HG03460 (cell line): Measurements from ENCODE around the gene PARVA.

Source experiments
- ATAC-seq: cut with Tn5 transposase; IDR thresholded peaks from one replicate; pipeline ENCODE4 v1.9.1; 2021; ENCODE audit not compliant: unreplicated experiment

The PARVA gene

DNA sequence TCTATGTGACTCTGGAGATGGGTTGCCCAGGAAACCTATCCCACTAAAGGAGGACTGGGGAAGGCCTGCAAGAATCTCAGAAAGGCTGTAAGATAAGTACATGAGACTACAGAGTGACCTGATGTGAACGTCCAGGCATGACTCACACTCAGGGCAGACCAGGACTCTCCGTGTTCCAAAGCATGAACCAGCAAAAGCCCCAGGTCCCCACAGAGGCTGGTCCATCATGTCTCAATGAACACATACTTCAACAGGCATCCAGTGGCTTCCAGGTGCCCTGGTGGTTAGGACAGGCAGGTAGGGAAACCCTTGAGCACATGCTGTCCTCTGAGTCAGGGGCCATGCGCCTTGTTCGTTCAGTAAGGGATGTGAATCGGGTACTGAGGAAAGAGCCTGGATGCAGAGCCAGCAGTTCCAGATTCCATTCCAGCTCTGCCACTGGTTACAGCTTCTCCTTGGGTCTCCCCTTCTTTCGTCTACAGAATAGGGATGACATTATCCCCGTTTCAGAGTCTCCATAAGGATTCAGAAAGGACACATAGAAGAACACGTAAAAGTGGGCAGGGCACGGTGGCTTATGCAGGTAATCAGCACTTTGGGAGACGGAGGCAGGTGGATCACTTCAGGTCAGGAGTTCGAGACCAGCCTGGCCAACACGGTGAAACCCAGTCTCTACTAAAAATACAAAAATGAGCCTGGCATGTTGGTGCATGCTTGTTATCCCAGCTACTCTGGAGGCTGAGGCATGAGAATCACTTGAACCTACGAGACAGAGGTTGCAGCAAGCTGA, 167.8 kb downstream of the PARVA start:
- no peak for ATAC-seq

DNA sequence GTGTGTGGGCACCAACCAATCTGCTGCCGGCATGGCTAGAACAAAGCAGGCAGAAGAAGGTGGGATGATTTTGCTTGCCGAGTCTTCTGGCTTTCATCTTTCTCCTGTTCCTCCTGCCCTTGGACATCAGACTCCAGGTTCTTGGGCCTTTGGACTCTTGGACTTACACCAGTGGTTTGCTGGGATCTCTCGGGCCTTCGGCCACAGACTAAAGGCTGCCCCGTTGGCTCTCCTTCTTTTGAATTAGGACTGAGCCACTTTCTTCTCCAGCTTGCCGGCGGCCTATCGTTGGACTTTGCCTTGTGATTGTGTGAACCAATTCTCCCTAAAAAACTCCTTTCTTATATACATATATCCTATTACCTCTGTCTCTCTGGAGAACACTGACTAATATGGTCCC, 168.8 kb downstream of the PARVA start:
- ATAC-seq, result no peak

GRCh38 chr11:12546660-12547059, 169.3 kb downstream of the PARVA start:
- ATAC-seq, result no peak

GRCh38 chr11:12547953-12548650, 170.7 kb downstream of the PARVA start:
- no peak for ATAC-seq

DNA sequence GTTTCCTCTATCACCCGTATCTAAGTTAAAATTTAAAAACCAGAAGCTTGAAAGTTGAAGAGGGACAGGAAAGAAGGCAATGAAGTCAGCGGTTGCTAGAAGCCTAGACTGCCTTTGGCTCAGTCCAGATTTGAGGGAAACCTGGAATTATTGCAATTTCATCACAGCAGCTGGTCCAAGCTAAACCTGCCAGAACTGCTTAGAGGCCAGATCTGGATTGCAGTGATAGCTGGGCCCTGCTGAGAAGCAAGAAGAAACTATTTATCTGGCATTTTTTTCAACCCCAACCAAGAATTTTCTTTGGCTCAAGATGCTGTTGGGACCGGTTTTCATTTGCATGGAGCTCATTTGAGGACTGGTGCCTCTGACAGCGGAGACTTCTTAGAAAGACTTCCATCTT, 175.3 kb downstream of the PARVA start:
- ATAC-seq, result no peak

DNA sequence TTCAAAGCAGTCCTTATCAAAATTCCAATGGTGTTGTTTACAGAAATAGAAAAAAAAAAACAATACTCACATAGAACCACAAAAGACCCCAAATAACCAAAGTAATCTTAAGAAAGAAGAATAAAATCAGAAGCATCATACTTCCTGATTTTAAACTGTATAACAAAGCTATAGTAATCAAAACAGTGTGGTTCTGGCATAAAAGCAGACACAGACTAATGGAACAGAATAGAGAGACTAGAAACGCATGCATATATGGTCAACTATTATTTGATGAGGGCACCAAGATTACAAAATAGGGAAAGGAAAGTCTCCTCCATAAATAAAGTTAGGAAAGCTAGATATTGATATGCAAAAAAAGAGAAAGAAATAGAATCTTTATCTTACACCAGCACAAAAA, 176.8 kb downstream of the PARVA start:
- ATAC-seq, result no peak

GRCh38 chr11:12556155-12556554, 178.8 kb downstream of the PARVA start:
- ATAC-seq, result no peak

- no peak for ATAC-seq
Measured at GRCh38 chr11:12556788-12557384, 179.5 kb downstream of the PARVA start.

DNA sequence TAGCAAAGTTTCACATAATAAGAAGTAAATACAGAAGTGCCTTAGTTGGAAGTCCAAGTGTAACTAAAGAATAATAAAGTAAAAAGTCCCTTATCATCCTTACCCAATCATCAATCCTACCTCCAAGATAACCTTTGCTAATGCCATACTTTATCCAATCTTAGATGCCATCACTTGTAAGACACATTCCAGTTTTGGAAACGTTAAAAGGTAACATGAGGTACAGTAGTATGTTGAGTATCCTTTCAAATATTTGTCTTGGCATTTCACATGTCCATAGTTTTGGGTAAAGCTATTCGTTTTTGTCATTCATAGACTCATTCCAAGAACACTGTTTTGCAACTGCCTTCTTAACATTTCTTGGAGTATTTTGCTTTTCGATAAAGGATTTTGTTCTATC, 181.6 kb downstream of the PARVA start:
- ATAC-seq, result no peak

GRCh38 chr11:12560362-12560761, 183.0 kb downstream of the PARVA start:
- ATAC-seq, result no peak

GRCh38 chr11:12560861-12561260, 183.5 kb downstream of the PARVA start:
- no peak for ATAC-seq

DNA sequence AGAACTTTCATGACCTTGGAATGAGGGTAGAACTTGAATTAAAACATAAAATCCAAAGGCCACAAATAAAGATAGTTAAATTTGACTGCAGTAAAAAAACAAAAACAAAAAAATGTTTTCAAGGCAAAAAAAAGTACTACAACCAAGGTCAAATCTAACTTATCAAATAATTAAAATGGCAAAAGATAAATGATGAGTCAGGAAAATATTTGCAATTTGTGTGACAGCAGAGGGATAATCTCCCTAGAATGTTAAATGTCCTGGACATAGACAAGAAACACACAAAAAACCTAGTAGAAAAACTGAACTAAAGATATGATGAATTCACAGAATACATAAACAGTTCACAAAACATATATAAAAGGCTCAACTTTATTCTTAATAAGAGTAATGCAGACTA, 186.6 kb downstream of the PARVA start:
- ATAC-seq, result no peak

DNA sequence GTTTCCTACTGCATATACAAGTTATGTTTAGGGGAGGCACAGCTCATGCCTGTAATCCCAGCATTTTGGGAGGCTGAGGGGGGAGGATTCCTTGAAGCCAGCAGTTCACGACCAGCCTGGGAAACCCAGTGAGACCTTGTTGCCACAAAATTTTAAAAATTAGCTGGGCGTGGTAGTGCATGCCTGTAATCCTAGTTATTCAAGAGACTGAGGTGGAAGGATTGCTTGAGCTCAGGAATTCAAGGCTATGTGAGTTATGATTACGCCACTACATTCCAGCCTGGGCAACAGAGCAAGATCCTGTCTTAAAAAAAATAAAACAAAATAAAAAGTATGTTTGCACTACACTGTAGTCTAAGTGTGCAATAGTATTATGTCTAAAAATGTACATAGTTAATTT, 188.0 kb downstream of the PARVA start:
- ATAC-seq, result no peak

GRCh38 chr11:12567746-12568460, 190.5 kb downstream of the PARVA start:
- ATAC-seq, result no peak

- no peak for ATAC-seq
Measured at GRCh38 chr11:12569499-12570425, 192.4 kb downstream of the PARVA start.

- ATAC-seq, result no peak
Measured at GRCh38 chr11:12573707-12574485, 196.5 kb downstream of the PARVA start.

DNA sequence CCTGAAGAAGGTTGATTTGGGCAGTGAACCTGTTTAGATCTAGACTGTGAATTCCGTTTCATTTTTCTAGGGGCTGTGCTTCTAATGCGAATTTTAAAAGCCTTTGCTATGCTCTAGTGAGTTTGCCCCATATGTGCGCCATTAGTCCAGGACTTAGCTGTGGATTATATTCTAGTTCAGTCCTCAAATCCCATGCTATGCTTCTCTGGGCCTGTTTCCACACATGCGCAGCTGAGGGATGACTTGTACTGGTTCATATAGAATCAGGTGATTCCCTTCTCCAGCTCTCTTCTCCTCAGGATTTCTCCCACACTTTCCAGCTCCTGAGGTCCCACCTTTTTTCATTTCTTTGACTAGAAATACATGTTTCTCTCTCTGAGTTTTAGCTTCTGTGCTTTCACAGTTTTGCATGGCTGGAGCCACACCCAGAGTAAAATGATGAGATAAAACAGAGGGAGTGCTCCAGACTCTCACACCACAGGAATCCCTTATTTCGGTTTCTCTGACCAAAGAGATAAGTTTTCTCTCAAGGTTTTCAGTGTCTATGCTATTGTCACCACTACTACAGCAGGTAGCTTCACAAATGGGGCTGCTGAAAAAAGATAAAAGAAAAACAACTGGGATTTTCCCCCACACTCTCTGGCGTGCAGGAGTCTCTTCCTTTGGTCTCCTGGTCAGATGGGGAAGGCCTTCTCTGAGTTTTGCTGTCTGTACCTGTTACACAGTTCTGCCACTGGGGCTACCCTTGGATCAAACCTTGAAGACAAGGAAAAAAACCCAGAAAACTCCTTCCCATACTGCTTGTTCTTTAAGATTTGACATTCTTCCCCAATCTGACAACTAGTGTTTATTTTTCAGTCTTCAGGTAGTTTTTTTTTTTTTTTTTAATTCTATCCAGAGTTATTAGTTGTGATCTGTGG, 200.6 kb downstream of the PARVA start:
- no peak for ATAC-seq

DNA sequence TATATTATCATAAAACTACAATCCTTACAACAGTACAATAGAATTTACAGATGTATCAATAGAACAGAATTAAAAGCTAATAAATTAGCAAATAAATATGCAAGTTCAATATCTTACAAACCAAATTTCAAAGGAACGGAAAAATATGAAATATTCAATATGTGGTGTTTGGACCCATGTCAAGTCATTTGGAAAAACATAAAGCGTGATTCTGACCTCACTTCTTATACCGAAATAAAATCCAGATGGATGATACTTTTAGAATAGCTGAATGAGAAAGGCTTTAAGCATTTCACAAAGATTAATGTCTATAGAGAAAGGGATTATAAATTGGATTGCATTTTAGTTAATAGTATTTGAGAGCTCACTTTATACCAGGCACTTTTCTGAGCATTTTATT, 204.0 kb downstream of the PARVA start:
- ATAC-seq, result no peak

GRCh38 chr11:12581923-12582322, 204.6 kb downstream of the PARVA start:
- ATAC-seq, result no peak
